GM18868 (cell line): ENCODE measurements around the gene TNIP2.

Source experiments
- ATAC-seq: cut with Tn5 transposase; IDR thresholded peaks from one replicate; pipeline ENCODE4 v1.9.1; 2021; ENCODE audit warnings: mild to moderate bottlenecking, moderate library complexity; ENCODE audit not compliant: unreplicated experiment

TNIP2 gene

DNA sequence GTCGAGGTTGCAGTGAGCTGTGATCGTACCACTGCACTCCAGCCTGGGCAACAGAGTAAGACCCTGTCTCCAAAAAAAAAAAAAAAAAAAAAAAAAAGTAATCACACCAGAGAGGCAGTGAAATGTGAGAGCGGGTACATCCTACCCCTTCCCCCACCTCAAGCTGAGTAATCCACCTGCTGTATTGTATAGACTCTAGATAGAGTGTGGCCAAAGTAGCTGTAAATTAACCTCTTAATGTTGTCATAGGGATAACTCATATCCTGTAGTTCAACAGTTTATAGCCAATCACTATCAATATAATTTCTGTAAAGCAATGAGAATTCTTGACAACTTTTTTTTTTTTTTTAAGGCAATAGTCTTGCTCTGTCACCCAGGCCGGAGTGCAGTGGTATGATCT lies 30.8 kb downstream of the TNIP2 start:
- ATAC-seq, result no peak

- ATAC-seq, result no peak
Observed at GRCh38 chr4:2723751-2724150, 32.4 kb downstream of the TNIP2 start.

DNA sequence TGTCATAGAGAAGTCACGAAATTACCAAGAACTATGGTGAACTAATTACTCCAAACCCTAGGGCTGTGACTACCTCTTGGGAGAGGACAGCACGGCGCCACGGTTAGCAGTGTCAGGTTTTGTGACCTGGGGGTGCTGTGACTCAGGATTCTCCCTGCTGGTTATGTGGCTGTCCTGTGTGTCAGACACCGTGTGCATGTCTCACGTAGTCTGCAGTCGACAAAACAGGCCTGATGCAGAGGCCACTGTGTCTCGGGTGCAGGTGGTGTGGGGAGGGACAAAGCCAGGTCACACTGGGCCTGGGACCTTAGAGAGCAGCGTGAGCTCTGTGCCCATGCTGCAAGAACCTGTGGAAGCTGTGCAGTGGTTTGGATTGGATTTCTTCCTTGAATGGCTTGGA lies 34.1 kb downstream of the TNIP2 start:
- no peak for ATAC-seq

- no peak for ATAC-seq
Observed at GRCh38 chr4:2721586-2721985, 34.5 kb downstream of the TNIP2 start.

- no peak for ATAC-seq
Observed at GRCh38 chr4:2716236-2716635, 39.9 kb downstream of the TNIP2 start.

GRCh38 chr4:2715426-2715825 lies 40.7 kb downstream of the TNIP2 start:
- no peak for ATAC-seq

DNA sequence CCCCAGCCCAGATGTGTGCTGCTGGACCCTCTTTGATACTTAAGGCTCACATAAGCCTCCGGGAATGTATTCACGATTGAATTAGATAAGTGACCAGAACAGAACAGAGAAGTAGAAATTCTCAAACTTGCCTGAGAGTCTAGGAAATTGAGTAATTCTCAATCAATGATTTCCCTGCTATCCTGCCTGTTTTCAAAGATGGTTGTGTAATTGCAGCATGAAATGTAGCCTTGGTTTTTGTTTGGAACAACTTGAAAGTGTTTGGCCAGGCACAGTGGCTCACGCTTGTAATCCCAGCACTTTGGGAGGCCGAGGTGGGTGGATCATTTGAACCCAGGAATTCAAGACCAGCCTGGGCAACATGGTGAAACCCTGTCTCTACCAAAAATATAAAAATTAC lies 41.2 kb downstream of the TNIP2 start:
- ATAC-seq, result no peak

- no peak for ATAC-seq
Observed at GRCh38 chr4:2714061-2714770, 41.9 kb downstream of the TNIP2 start.

DNA sequence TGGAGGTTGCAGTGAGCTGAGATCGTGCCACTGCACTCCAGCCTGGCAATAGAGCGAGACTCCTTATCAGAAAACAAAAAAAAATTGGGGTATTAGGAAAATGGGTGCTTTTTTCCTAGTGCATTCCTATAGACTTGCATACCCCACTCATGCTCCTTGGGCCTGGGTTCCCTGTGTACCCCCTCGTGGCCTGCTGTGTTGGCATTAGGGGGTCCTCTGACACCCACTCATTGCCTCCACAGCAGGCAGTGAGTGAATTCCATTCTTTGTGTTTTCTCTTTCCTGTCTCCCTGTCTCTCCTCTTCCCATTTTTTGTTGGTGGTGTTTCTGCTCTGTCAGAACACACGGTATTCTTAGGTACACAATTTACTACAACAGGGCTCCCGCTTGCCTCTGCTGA lies 42.8 kb downstream of the TNIP2 start:
- ATAC-seq, result no peak

GRCh38 chr4:2712261-2712842 lies 43.8 kb downstream of the TNIP2 start:
- ATAC-seq, result no peak

DNA sequence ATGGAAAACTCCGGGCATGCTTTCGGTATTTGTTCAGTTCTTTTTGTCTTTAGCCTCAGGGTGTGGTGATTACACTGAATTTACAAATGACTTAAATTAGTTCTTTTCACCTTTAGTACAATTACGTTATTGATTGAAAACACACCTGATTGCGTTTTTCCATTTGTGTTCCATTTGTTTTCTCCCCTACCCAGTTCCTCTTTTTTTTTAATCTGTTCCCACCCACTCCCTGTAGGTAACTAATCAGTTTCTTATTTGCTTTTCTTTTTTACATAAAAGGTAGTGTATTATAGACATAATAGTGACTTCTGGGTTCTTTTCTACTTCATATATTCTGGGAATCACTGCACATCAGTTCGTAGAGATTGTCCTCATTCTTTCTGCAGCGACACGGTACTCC lies 53.4 kb downstream of the TNIP2 start:
- ATAC-seq, result no peak

- ATAC-seq, result no peak
Observed at GRCh38 chr4:2702361-2702760, 53.8 kb downstream of the TNIP2 start.

GRCh38 chr4:2700031-2700430 lies 56.1 kb downstream of the TNIP2 start:
- no peak for ATAC-seq

DNA sequence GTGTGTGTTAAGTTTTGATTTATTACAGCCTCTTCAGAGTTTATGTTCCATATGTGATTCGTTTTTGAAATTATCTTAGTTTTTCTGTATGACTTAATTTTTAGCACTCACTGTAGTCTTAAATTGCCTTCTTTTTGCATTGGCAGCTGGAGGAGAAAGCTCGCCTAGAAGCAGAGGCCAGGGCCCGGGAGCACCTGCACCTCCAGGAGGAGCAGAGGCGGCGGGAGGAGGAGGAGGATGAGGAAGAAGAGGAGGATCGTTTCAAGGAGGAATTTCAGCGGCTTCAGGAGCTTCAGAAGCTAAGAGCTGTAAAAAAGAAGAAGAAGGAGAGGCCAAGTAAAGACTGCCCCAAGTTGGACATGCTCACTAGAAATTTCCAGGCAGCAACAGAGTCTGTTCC lies 56.6 kb downstream of the TNIP2 start:
- no peak for ATAC-seq

DNA sequence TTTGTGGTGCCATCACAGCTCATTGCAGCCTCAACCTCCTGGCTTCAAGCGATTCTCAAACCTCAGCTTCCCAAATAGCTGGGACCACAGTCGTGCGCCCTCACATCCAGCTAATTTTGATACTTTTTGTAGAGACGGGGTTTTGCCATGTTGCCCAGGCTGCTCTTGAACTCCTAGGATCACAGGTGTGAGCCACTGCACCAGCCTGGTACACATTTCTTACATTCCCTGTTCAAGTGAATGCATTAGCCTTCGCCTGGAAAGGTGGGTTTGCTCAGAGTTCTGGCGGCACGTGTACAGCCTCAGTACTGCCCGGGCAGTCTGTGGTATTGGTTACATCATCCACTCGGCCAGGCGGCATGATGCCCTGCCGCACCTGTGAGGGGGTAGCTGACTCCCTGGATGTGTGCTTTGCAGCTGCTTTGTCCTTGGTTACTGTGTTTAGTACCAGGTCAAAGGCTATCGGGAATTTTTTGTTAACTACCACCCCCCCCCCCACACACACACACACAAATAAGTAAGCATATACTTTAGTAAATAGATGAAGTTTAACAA lies 57.1 kb downstream of the TNIP2 start:
- no peak for ATAC-seq

GRCh38 chr4:2698504-2698903 lies 57.6 kb downstream of the TNIP2 start:
- no peak for ATAC-seq

DNA sequence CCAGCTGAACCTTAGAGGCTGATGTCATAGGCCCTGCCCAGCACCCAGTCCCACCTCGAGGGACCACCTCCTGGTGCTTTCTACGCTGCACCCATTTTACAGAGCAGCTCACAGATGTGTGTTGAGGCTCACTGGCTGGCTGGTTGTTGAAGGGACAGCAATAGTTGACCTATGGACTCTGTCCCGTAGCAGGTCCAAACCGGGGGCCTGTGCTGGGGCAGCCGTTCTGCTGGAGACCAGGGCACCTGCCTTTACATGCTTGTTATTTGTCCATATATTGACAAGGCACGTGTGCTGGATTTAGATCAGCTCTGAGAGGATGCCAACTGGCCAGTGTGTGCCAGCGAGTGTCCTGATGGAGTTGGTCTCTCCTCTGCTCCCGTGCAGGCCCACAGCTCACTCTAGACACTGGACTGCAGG lies 58.1 kb downstream of the TNIP2 start:
- no peak for ATAC-seq

- peak; percentile 93 for ATAC-seq
Observed at GRCh38 chr4:2696423-2696822, 59.7 kb downstream of the TNIP2 start.

DNA sequence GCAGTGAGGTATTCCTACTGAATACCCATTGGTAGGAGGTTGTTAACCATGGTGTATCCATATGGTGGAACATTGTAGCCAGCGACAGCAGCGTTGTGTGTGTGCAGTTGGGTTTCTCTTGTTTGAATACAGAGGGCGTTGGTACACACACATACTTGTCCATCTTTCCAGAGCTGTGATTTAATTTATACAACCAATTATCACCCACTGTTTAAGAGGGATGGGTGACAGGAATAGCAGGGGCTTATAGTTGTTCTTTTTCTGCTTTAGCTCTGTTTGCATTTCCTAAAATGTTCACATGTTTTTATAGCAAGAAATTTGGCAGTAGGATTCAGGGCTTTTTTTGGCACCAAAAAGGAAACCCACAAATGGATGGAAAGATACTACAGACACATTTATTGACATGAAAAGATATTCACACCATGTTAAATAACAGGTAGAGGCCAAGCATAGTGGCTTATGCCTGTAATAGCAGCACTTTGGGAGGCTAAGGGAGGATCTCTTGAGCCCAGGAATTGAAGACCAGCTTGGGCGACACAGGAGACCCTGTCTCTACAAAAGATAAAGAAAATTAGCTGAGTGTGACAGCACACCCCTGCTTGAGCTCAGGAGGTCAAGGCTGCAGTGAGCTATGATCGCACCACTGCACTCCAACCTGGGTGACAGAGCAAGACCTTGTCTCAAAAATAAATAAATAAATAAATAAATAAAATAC lies 60.6 kb downstream of the TNIP2 start:
- no peak for ATAC-seq

DNA sequence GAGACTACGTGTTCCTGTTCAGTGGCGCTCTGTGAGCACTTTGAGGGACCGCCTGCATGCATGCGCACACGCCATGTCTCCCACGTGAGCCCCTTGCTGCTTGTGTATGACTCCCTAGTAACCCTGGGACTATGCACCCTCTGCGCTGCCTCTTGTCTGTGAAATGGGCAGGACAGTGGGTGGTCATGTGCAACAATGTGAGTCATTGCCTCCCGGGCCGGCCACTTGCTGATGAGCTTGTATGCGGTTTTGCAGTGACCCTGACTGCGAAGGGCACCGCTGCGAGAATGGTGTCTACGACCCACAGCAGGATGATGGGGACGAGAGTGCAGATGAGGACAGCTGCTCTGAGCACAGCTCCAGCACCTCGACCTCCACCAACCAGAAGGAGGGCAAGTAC lies 61.4 kb downstream of the TNIP2 start:
- ATAC-seq, result no peak

GRCh38 chr4:2691952-2692435 lies 64.1 kb downstream of the TNIP2 start:
- no peak for ATAC-seq
